IPS-18a (cell line): ENCODE data around the gene XPA.
A peak's percentile ranks its signal among the peaks of the same experiment; 100 is the strongest.
"Not testable (repeated sequence)": the region's sequence is repeated elsewhere in the genome, so short reads cannot be mapped to it uniquely, and the experiment has no call there.

Experiments
- H3K27ac ChIP-seq: one replicate; pipeline ENCODE4 v1.5.1; 2013; ENCODE audit warnings: low read length
- H3K27me3 ChIP-seq: one replicate; pipeline ENCODE4 v1.6.1; 2013; ENCODE audit warnings: mild to moderate bottlenecking, low read length; ENCODE audit not compliant: control insufficient read depth, insufficient read depth
- H3K36me3 ChIP-seq: one replicate; pipeline ENCODE4 v1.6.1; 2013; ENCODE audit warnings: low read depth, low read length; ENCODE audit not compliant: control insufficient read depth
- H3K4me1 ChIP-seq: one replicate; pipeline ENCODE4 v1.6.1; 2013; ENCODE audit warnings: low read depth, low read length; ENCODE audit not compliant: control insufficient read depth
- H3K4me3 ChIP-seq: one replicate; pipeline ENCODE4 v1.5.1; 2013; ENCODE audit warnings: low read length
- H3K9ac ChIP-seq: one replicate; pipeline ENCODE4 v1.6.1; 2013; ENCODE audit warnings: mild to moderate bottlenecking, low read length, moderate library complexity
- H3K9me3 ChIP-seq: one replicate; pipeline ENCODE4 v1.6.1; 2013; ENCODE audit warnings: low read depth, low read length; ENCODE audit not compliant: control insufficient read depth

The XPA gene

DNA sequence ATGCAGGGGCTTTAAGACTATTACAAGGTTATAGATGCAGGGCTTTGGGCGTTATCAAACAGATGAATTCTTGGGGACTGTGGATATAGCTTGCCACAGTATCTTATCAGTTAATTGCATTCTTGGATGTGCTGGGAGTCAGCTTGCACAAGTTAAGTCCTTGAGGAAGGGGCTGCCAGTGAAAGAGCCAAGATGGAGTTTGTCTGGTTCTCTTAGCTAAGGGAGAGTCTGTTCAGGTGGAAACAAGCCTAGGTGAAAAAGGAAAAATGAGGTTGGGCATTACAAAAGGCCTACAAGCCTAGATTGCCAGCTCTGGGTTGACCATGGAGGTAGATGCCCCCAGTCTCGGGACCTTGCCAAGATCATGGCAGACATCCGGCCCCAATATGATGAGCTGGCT lies 2.7 kb upstream of the XPA start:
- not testable (repeated sequence) for H3K27ac ChIP-seq, H3K36me3 ChIP-seq, H3K4me3 ChIP-seq, H3K9ac ChIP-seq, H3K9me3 ChIP-seq
- H3K4me1 ChIP-seq: peaks cover 12% of the 10 kb centered on the region
- H3K27me3 ChIP-seq: peaks cover 33% of the 10 kb centered on the region

DNA sequence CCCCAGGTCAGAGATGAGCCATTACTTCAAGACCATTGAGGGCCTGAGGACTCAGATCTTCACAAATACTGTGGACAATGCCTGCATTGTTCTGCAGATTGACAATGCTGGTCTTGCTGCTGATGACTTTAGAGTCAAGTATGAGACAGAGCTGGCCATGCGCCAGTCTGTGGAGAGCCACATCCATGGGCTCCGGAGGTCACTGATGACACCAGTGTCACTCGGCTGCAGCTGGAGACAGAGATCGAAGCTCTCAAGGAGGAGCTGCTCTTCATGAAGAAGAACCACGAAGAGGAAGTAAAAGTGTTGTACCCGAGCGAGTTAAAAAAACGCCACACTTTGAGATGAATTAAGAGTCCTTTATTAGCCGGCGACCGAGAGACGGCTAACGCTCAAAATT lies 2.1 kb upstream of the XPA start:
- H3K27me3 ChIP-seq: peaks cover 33% of the 10 kb centered on the region
- H3K27ac ChIP-seq: not testable (repeated sequence)

DNA sequence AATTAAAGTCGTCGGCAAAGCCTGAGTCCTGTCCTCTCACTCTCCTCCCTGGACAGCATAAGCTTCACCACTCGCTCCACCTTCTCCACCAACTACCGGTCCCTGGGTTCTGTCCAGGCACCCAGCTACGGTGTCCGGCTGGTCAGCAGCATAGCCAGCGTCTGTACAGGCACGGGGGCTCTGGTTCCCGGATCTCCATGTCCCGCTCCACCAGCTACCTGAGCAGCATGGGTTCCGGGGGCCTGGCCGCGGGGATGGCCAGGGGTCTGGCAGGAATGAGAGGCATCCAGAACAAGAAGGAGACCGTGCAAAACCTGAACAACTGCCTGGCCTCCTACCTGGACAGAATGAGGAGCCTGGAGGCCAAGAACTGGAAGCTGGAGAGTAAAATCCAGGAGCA lies 1.7 kb upstream of the XPA start:
- H3K36me3 ChIP-seq: no peaks in the 10 kb centered on the region
- H3K9me3 ChIP-seq: no peaks in the 10 kb centered on the region
- H3K27ac ChIP-seq: no peak overlapping the region
- H3K4me1 ChIP-seq: peaks cover 12% of the 10 kb centered on the region
- peaks cover 33% of the 10 kb centered on the region for H3K27me3 ChIP-seq
- no peak overlapping the region for H3K9ac ChIP-seq
- no peak overlapping the region for H3K4me3 ChIP-seq

More for the DNA sequence above, 2.1 kb upstream of the XPA start:
- peaks cover 12% of the 10 kb centered on the region for H3K4me1 ChIP-seq
- not testable (repeated sequence) for H3K36me3 ChIP-seq, H3K9ac ChIP-seq, H3K9me3 ChIP-seq, H3K4me3 ChIP-seq

DNA sequence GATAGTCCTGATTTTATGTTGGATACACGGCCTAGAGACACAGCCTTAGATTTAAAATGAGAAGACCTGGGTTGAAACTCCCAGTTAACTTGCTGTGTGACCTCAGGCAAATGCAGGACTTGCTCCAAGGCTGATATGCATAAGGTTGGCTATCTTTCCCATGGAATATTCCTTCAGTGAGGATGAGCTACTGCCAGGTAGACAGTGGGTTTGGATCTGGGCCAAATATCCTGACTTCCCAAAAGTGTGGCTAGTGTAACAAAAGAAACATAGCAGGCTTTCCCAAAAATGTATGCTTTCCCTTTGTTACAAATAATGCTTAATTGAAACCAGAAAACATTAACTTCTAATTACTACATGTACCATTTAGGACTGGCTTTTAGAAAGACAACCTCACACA lies 697 bp upstream of the XPA start:
- Histone ChIP-seq H3K4me3 (peak overlapping the region; percentile 89), H3K9ac (no peak overlapping the region), H3K9me3 (no peaks in the 10 kb centered on the region), H3K36me3 (no peaks in the 10 kb centered on the region), H3K27me3 (peaks cover 33% of the 10 kb centered on the region), H3K4me1 (peaks cover 12% of the 10 kb centered on the region), H3K27ac (no peak overlapping the region)

DNA sequence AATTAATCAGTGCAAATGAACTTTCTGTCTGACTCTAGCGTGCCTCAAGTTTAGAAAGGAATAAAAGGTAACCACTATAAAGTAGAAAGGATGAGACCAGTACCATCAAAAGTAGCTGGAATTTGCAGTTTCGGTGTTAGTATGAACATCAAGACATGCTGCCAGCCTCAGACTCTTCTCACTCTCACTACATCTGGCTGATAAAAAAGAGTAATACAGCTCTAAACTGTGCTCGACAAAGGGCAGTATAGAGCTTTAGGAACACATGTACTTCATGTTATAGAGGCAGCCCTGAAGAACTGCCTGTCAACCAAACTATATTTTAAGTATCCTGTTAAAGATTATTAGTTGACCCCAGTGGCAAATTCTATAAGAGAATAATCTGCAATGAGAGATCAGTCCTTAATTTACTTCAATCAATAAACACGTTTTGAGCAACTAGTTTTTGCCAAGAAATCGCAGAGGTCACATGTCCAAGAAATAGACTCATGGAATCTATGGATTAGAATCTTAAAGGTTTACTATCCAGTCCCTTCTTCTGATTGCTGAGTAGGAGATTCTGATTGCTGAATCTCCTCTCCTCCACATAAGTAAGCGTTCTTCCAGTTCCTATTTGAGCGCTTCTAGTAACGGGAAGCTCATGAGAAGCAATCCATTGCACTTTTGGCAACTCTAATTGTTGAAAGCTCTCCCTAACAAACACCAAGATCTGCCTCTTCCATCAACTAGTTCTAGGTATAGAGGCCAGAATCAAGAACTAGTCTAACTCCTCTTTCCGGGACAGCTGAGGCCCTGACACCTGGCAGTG lies 941 bp downstream of the XPA start:
- Histone ChIP-seq H3K9me3 (no peaks in the 10 kb centered on the region), H3K27me3 (peaks cover 33% of the 10 kb centered on the region), H3K9ac (peak overlapping the region; percentile 53), H3K27ac (no peak overlapping the region), H3K36me3 (no peaks in the 10 kb centered on the region), H3K4me1 (peaks cover 12% of the 10 kb centered on the region), H3K4me3 (peak overlapping the region; percentile 89)

DNA sequence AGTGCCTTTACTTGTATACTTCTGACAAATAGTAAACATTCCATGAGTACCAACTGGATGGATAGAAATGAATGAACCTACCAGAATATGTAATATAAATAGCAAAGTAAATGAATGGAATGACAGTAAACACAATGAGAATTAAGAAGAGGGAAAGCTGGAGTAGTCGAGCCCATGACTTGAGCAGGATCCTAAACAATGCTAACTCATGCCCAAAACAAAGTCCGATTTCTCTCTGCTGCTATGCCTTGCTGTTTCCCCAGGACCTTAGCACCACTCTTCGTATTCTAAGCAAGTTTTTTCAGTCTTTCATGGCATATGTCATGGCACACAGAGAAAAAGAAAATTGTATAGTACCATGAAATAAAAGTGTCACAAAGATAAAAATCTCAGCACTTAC lies 1.8 kb downstream of the XPA start:
- H3K9ac ChIP-seq: no peak overlapping the region
- no peak overlapping the region for H3K4me3 ChIP-seq
- peaks cover 33% of the 10 kb centered on the region for H3K27me3 ChIP-seq
- H3K4me1 ChIP-seq: peaks cover 12% of the 10 kb centered on the region
- H3K27ac ChIP-seq: no peak overlapping the region
- no peaks in the 10 kb centered on the region for H3K36me3 ChIP-seq
- H3K9me3 ChIP-seq: no peaks in the 10 kb centered on the region

DNA sequence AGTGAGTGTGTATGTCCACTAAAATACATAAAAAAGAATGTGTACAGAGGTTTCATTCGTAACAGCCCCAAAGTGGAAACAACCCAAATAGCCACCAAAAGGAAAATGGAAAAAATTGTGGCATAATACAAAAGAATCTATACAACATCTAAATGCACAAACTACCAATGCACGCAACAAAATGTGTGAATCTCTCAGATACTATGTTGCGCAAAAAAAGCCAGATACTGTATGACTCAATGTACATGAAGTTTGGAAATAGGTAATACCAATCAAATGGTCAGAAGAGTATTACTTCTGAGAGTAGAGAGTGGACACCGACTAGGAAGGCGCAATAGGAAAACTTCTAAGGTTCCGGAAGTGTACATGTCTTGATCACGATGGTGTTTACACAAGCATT lies 2.4 kb downstream of the XPA start:
- Histone ChIP-seq H3K36me3 (no peaks in the 10 kb centered on the region), H3K9me3 (no peaks in the 10 kb centered on the region), H3K27me3 (peaks cover 33% of the 10 kb centered on the region), H3K27ac (no peak overlapping the region), H3K4me1 (peaks cover 12% of the 10 kb centered on the region), H3K4me3 (no peak overlapping the region), H3K9ac (no peak overlapping the region)

DNA sequence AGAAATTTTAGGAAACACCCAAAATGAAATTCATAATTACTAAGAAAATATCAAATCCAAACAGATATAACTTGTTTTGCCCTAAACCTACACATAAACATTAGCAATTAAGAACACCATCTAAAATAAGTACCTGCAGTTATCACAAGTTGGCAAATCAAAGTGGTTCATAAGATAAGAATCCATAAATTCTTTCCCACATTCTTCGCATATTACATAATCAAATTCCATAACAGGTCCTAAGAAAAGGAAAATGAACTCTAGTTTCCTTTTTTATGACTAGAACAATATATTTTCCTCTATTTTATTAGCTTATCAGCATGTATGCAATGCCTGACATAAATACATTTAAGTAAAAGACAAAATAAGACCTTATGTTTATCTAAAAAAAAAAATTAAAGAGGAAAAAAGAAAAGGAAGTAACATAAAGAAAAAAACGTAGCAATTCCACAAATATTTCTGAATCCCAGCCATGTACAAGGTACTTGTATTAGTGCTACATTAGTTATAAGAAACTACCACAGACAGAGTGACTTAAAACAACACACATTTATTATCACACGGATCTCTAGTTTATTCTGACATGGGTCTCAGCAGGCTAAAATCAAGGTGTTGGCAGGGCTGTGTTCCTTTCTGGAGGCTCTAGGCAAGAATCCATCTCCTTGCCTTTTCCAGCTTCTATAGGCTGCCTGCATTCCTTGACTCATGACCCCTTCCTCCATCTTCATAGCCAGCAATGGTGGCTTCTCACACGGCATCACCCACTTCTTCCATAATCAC lies 7.5 kb downstream of the XPA start:
- Histone ChIP-seq H3K9ac (no peak overlapping the region), H3K4me1 (no peaks in the 10 kb centered on the region), H3K36me3 (peaks cover 1% of the 10 kb centered on the region), H3K4me3 (no peak overlapping the region), H3K27ac (no peak overlapping the region), H3K9me3 (no peaks in the 10 kb centered on the region), H3K27me3 (no peaks in the 10 kb centered on the region)

DNA sequence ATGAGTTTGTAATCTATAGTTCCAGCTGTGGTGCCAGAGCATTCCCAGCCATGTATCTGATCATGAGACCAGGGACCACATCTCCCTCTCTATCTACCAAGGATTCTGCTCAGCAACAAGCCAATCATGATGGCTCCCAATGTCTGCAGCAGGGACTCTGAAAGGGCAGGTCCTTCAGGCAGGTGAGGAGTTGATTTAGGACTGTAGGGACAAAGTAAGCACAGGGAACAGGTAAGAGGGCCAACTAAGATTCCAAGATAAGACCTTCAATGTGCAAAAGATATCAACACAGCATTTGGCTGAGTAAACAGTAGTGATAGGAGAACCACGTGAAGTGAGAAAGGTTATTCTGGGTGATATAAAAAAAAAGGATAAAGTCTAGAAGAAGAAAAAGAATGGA lies 8.5 kb downstream of the XPA start:
- Histone ChIP-seq H3K4me1 (no peaks in the 10 kb centered on the region), H3K27me3 (no peaks in the 10 kb centered on the region), H3K4me3 (no peak overlapping the region), H3K27ac (no peak overlapping the region), H3K36me3 (peaks cover 6% of the 10 kb centered on the region), H3K9ac (no peak overlapping the region), H3K9me3 (no peaks in the 10 kb centered on the region)

DNA sequence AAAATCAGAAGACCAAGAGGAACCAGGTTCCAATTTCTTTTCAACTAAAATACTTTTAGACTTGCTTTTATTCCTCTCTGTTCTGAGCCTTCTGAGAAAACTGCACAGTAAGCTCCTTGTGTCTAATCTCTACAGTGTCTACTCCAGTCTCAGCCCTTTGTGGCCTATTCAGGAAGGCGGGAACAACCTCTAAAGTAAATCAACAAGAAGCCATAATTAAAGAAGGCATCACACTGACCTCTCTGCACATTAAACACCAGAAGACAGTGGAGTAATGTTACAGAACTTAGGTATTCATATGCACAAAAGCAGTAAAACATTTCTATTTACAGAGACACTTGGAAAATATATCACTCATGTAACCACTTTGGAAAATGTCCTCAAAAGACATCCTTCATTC lies 14.9 kb downstream of the XPA start:
- Histone ChIP-seq H3K36me3 (peaks cover 6% of the 10 kb centered on the region), H3K4me3 (no peak overlapping the region), H3K4me1 (no peaks in the 10 kb centered on the region)

DNA sequence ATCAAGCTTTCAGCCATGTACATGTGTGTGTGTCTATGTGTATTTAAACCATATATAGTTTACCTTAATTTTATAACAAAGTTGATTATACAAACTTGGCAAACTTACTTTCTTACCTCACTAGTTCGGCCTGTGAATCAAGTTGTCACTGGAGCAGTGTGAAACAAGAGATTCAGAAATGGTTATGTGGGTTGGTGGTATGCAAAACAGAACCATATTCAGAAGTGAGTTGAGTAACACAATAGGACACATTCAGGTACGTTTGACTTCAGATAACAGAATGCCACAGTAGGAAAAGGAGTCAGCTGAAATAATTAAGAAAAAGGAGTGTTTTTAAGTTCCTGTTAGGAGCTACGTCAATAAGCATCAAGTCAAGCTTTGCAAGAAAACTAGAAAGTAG lies 21.5 kb downstream of the XPA start:
- Histone ChIP-seq H3K27me3 (no peaks in the 10 kb centered on the region), H3K9ac (no peak overlapping the region), H3K9me3 (no peaks in the 10 kb centered on the region), H3K36me3 (peaks cover 55% of the 10 kb centered on the region), H3K27ac (no peak overlapping the region), H3K4me3 (no peak overlapping the region), H3K4me1 (no peaks in the 10 kb centered on the region)

More for the DNA sequence above, 14.9 kb downstream of the XPA start:
- H3K27me3 ChIP-seq: no peaks in the 10 kb centered on the region
- H3K9me3 ChIP-seq: no peaks in the 10 kb centered on the region
- no peak overlapping the region for H3K27ac ChIP-seq
- H3K9ac ChIP-seq: no peak overlapping the region

DNA sequence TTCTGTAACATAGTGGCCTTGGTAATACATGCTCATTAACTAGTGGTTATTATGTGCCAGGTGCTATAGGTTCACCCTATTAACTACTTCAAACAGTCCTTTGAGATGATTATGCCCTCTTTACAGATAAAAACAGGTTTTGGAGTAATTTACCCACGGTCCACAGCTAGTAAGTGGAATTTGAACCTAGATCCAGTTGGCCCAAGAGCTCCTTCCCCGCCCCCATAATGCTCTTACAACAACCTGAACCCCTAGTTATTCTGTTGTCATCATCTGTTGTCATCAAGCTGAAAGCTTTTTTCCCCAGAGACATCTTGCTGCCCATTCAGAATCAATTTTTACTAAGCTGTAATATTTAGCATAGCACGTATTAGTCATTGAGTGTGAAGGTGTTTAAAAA lies 23.2 kb downstream of the XPA start:
- Histone ChIP-seq H3K27me3 (no peaks in the 10 kb centered on the region), H3K4me1 (no peaks in the 10 kb centered on the region), H3K4me3 (no peak overlapping the region), H3K9me3 (no peaks in the 10 kb centered on the region), H3K9ac (no peak overlapping the region), H3K27ac (no peak overlapping the region), H3K36me3 (peaks cover 73% of the 10 kb centered on the region)
